Measurements from ENCODE around the gene ALDH1A2. TPM values are rescaled to one million over a fixed set of nuclear protein-coding genes. Genes with fewer than 3 reads are reported as not detected.

ALDH1A2 gene
- total RNA-seq, 1 donor from 2014 or later: 2.9 TPM

DNA sequence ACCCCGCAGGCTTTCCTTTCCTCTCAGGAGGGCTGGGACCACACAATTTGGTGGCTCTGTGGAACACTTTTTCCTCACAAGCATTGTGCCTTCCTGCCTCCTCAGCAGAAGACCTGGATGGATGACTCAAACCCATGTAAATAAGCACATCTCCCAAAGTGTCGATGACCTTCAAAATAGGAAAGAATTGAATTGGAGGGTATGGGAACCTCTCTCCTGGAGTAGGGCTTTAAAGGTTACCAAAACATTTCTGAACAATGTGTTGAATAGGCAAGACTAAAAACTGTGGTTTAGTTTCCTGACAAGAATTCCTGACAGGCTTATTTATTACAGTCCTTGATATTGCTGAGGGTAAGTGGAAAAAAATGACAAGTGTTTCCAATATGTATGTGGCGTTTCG lies 118.2 kb downstream of the ALDH1A2 start:
- DNase-seq (ENCODE audit: low read depth): no peak

DNA sequence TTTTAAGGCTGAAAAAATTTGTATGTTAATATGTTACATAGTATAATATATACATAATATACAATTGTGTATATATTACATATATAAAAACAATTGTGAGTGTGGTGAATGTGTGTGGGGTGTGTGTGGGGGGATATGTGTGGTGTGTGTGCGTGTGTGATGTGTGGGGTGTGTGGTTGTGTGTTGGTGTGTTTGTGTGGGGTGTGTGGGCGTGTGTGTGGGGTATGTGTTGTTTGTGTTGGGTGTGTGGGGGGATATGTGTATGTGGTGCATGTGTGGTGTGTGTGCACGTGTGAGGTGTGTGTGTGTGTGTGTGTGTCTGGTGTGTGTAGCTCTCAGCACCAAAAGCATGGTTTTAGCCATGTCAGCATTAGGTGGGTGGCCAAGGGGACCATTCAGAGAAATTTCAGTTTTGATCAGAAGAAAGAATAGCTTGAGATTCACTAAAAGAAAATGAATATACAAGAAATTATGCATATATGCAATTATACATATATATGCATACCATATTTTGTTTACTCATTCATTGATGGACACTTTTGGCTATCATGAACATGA lies 118.9 kb downstream of the ALDH1A2 start:
- no peak for DNase-seq (ENCODE audit: low read depth)

DNA sequence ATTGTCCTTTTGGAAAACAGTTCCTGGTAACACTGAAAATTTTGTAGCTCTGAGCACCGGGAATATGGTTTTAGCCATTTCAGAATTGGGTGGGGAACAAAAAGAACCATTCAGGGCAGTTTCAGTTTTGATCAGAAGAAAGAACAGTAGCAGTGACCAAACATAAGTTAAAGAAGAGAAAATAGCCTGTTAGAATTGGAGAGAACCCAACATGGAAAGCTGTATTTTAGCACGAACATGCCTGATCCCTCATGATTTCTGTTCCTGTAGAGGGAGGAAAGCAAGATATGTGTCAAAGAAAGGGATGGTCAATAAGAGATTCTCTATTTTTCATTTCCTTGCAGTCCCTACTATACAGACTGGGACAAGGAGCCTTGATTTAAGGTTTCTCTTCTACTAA lies 119.9 kb downstream of the ALDH1A2 start:
- no peak for DNase-seq (ENCODE audit: low read depth)

DNA sequence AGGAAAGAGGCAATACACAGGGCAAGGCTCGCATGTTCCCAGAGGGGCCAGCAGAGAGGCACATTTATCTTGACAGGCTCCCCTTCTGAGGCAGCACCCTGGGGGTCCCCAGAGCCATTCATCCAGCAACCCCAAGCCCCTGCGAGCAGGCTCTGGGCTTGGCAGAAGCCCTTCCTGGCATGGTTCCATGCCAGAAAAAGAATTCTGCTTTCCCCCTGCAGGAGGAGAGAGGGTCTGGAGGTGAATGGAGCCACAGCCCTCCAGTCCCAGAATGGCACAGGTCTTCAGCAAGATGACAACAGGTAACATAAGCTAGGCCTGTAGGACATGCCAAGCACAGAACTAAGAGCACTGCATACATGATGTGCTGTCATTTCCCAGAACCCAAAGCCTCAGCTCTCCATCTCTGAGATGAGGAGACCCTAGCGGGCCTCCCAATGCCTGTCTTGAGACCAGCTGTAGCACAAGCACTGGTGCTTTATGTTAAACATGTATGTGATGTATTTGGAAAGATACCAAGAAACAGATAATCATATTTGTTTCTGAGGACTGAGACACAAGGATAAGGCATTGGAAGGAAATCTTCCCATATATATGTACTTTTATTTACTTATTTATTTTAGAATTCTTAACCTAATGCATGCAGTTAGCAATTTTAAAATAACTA lies 121.6 kb downstream of the ALDH1A2 start:
- no peak for DNase-seq (ENCODE audit: low read depth)

DNA sequence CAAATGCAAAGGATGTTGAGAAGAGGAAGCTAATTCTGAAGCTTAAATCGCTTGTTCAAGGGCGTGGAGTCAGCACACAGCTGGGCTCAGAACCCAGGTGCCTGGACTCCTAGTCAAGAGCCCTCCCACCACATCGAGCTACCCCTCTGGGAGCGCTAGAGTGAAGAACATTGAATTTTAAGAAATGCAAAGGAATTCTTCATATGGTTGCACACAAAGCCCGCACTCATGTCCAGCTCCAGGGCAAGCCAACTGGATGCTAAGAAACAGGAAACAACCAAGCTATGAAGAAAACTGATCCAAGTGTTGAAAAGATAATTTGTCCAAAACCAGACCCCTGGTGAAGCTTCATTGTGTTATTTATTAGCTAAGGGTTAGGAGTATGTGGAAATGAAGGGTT lies 122.3 kb downstream of the ALDH1A2 start:
- no peak for DNase-seq (ENCODE audit: low read depth)

DNA sequence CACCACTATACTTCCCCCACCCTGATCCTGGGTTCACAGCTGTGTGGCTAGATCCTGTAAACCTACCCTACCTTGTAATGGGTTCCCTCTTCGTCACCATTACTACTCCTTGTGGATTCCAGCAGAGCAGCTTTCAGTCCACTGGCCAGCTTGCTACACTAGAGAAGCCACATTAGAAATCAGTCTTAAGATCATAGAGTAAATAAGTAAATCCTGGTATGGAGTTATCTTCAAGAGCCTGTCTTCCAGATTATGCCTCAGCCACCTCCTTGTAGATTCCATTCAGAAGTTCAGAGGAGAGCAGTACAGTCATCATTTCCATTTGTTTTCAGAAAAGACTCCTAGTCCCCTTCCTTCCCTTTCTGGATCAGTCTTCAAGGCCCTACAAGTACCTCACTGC lies 123.7 kb downstream of the ALDH1A2 start:
- no peak for DNase-seq (ENCODE audit: low read depth)

DNA sequence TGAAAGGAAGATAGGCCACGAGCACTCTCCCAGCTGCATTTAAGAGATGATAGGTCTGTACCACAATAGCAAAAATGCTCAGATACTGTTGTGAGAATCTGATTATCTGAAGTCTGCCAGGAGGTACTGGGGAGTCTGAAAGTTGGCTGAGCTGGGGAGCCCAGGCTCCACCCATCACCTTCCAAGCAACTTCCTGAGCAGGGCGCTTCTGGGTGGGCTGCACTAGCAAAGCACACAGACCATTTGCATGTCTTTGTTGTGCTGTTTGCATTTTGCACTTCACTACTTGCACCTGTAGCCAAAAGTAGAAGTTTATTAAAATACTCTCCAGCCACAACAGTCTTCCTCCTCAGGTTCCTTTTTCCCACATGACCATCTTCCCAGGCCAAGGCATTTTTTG lies 133.2 kb downstream of the ALDH1A2 start:
- DNase-seq (ENCODE audit: low read depth): no peak

DNA sequence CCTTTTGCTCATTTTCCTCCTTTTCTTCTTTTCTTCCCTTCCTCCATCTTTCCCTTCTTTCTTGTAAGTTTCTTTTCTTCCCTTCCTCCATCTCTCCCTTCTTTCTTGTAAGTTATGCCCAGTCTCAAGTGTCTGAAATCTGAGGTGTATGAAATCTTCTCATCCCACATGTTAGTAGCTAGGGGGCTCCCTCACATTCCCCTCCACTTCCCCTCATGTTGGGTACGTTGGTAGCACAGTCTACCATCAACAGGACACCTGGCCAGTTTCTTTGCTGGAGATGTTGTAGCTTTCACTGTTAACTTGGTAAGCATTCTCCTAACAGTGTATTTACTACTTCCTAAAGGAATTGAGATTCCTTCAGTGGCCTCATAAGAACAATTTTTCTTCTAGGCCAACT lies 133.9 kb downstream of the ALDH1A2 start:
- no peak for DNase-seq (ENCODE audit: low read depth)

DNA sequence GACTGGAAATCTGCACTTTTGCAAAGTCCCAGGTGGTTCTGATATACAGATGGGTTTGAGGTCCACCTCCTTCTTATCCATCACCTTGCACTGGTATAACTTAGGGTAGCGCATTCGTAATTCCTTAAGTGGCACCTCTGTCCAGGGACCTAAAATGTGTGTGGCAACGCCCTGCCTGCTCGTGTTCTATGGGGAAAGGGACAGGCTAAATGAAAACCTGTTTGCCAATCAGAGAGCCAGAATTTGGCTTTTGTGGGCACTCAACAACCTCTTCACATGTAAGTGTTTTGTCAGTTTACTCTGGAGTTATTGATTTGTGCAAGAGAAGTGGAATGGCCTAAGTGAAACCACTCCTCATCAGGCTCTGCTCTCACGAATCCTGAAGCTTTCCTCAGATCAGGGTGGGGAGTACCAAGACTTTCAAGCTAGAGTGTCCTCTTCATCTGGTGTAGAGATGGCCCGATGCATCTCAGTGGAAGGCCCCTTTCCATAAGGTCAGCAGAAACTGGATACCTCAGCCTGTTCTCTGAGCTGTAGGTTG lies 138.3 kb downstream of the ALDH1A2 start:
- no peak for DNase-seq (ENCODE audit: low read depth)

DNA sequence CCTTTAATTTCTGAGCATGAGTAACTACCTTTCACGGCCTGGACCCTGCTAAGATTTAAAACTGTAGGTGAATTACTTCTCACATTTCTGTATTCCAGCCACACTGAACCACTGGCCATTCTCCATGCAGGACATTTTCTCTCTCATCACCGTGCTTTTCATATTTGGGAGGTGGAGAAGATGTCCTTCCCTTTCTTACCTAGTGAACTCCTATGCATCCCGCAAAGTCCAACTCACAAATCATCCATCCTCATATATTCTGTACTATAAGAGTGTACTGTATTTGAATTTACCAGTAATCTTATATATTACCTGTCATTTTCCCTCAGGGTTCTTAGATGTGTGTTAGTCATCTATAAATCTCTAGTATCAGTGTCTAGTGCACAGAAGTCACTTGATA lies 139.9 kb downstream of the ALDH1A2 start:
- no peak for DNase-seq (ENCODE audit: low read depth)

DNA sequence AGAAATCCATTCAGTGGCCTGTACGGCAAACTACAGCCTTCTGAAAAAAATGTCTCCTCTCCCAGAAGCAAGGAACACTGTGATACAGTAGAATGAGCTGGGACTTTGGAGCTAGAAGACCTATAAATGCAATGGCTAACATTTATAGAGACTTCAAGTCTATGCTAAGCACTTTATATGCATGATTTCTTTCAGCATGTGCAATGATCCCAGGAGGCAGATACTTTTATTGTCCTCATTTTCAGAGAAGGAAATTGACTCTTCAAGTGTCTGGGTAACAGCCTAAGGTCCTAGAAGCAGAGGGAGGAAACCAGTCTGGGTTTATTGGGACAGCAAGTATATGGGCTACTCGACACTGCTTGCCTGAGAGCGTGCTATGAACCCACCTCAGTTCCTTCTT lies 140.9 kb downstream of the ALDH1A2 start:
- DNase-seq (ENCODE audit: low read depth): no peak

DNA sequence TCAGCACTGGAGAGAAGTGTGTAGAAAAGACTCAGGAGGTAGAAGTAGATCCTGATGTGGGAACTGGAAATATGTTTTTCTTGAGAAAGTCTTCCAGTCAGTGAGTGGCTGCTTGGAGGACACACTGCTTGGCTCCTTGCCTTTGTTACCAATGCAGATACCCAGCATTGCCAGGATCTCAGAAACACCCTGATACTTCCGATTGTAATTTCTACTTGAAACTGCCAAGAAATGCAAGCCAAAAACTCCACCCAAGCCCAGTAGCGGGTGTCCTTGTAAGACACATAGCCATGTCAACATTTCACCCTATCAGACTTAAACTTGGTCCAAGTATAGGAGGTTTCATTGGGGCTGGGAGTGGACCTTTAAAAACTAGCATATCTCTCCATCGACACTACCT lies 141.8 kb downstream of the ALDH1A2 start:
- DNase-seq (ENCODE audit: low read depth): no peak

DNA sequence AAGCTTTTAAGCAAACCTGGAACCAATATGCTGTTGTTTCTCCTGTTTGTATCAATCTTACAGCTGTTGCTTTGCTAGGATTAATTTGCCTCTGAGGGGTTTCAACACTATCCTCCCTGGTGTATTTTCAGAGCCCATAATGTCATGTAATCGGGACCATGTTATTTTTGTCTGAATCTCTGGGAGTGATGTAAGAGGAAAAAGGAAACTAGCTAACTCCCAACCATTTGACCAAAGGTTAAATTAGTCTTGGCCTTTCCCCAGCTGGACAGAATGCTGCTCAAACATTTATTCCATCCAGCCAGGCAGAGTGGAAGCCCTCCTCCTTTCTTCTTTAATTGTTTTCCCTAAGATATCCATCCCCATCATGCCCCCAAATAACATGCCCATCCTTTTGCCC lies 142.2 kb downstream of the ALDH1A2 start:
- DNase-seq (ENCODE audit: low read depth): peak; percentile 64

DNA sequence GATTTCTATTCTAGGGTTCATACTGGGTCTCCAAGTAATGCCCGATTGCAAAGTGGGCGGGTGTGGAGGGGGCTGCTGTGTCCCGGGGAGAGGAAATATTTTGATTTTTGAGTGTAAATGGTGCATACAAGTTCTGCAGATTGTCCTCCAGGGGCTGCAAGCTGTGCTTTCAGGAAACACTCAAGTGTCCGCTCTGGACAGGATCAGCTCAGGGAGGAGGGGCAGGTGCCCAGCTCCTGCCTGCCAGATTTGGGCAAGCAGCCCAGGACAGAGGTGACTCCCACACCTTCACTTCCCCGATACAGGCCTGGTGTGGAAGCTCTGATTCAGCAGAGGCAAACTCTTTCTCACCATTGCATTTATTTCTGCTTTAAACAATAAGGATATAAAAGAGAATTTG lies 142.7 kb downstream of the ALDH1A2 start:
- DNase-seq (ENCODE audit: low read depth): no peak

DNA sequence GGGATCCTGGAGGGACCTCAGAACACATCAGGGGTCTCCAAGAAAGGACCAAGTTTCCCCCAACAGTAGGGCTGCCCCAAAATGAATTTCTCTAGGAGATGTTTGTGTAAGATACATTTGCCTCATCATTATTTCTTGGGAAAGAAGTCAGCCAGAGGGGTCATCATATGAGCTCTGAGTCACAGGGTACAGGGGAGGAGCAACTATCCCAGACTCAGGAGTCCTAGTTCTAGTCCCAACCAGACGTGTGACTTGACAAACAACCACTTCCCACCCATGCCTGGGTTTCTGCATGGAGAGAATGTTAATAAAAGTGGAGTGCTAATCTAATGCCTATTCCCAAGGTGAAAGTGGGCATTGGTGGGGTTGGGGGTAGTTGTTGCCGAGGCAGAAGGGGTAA lies 144.1 kb downstream of the ALDH1A2 start:
- no peak for DNase-seq (ENCODE audit: low read depth)

DNA sequence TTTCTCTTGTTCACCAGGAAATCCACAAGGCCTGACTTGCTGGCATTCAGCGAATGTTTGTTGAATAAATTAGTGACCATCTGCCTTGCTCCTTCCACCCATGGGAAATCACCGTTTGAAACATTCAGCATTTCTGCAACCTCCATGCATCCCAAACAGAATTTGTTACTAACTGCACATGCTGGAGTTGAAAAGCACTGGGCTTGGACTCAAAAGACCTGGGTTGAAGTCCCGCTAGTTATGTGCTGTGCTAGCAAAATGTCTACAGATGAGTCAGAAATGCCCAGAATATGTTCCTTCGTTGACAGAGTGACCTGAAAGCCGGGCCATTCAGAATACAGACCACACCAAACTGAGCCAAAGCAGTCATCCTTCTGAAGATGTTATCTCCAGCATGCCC lies 144.6 kb downstream of the ALDH1A2 start:
- DNase-seq (ENCODE audit: low read depth): no peak

DNA sequence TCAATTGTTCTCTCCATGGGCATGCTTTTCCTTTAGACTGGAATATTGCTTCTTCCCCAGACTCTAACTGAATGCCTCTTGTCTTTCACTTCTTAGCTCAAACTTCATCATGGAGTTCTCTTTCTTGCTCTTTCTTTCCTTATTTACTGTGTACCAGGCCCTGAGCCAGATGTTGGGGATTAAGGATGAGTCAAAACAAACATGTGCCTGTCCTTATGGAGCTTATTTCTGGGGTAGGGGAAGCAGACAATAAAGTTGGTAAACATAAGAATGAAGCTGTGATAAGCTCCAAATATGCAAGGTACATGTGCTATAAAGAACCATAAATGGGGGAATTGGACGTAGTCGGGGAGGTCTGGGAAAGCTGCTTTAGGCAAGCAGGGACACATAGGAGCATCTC lies 145.8 kb downstream of the ALDH1A2 start:
- DNase-seq (ENCODE audit: low read depth): no peak

DNA sequence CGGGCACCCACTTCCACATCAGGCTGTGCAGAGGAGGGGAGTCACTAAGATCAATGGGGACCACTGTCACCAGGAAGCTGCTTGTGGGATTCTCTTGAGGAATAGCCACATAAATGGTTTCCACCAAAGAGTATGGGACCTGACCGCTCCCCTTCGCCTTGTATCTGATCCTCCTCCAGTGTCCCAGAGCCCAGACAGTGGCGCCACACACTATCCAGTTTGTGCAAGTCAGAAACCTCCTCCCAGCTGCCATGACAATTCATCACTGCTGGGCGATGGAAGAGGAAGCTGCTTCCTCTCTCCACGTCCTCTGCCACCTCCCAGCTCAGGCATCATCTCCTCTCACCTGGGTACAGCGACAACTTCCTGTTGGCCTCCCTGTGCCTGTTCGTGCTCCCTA lies 147.5 kb downstream of the ALDH1A2 start:
- DNase-seq (ENCODE audit: low read depth): no peak

DNA sequence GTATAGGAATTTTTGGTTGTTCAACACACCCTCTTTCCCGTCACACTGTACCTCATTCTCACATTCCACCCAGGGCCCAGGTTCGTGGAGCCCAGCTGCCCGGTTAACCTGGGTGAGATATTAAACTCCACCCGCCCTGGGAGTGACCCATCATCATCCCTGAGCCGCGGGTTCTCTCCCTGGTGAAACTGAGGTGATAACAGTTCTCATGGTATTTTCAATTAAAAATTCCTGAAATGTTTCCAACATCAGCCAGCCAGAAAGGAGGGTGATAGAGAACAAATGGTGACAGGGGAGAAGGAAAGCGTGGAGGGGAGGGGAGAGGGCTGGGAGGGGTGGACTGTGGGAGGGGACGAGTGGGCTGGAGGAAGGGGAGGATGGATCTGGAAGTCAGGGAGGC lies 148.8 kb downstream of the ALDH1A2 start:
- DNase-seq (ENCODE audit: low read depth): no peak

DNA sequence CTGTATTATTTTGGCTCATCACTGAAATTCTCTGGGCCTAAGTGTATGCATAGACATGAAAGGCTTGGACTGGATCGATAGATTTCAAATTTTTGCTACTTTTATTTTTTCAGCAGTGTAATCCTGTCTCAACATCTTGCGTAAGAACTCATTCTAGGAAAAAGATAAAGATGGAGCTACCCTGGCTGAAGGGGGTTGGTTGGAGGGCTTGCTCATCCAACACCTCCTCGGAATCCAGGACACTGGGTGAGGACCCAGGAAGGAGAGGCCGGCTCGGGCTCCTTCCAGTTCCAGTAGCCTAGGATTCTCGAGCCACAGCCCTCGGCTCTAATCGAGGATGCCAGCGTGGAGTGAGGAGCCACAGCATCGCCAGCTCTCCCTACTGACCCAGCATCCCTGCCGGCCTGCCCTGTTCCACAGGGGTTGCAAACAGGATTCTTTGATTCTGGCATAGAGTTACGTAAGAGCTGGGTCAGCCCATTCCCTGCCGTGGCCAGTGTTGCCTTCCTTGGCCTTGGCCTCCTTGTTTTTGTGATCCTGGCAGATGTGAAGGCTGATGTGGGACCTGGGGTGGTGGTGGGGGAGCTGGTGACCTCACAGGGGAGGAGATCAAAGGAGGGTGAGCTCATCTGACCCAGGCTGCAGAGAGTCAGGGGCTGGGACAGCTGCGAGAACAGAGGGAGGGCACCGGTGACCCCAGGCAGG lies 149.5 kb downstream of the ALDH1A2 start:
- no peak for DNase-seq (ENCODE audit: low read depth)

DNA sequence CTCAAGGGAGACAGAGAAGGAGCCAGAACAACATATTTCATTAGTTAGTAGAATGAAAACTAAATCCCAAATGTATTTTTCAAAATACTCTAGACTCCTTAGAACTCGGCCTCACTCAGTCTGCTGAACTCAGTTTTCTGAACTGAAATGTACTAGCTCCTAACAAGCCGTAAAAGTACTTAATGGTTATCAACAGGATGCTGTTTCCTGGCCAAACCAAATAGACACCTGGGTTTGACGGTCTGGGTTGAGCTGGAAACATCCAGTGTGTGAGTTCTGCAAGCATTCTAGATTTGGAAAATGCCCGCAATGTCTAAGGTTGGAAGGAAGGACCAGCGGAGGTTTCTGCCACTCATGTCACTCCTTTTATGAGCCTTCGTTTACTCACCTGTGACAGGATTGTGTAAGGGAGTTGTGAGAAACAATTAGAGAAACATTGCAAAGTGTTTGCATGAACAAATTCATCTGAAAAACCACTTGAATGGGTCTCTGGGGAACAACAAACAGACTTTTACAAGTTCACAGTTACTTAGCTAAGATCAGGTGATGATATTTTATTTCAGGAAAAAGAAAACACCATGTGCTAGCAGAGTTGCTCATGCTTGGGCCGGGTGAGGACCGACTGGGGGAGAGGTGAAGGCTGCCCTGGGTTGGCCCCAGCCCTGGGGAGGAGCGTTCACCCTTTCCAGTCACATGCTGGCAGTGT lies 151.0 kb downstream of the ALDH1A2 start:
- DNase-seq (ENCODE audit: low read depth): no peak

DNA sequence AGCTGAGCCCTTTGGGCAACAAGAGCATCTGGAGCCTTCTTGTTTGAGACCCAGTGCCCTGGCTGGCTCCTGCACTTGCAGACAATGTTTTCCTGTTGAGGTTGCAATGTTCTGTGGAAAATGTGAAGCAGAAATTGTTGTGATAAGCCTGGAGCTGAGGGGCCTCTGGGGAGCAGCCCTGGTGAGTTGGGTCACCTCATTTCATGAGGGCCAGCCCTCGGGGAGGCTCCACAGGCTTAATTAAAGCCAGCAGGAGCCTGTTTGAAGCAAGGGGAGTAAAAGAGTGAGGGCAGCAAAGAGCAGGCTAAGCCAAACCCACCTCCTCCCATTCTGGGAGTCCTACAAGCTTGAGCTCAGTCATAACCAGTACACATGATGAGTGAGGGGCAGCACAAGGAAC lies 154.3 kb downstream of the ALDH1A2 start:
- no peak for DNase-seq (ENCODE audit: low read depth)
